ENCODE measurements around the gene UBALD1. TPM values are rescaled to one million over a fixed set of nuclear protein-coding genes. Genes with fewer than 3 reads are reported as not detected.

UBALD1 gene
- total RNA-seq, 1 donor from 2014 or later: 31.0 TPM

GRCh38 chr16:4617880-4618279, 3.2 kb upstream of the UBALD1 start:
- Mint-ChIP-seq H3K27ac (ENCODE audit: unreplicated experiment) (peak overlapping the region; percentile 99), H3K9me3 (ENCODE audit: unreplicated experiment) (no peaks in the 10 kb centered on the region), H3K27me3 (ENCODE audit: unreplicated experiment) (peaks cover 7% of the 10 kb centered on the region), H3K36me3 (ENCODE audit: low read depth, unreplicated experiment) (no peaks in the 10 kb centered on the region), H3K4me1 (ENCODE audit: unreplicated experiment) (peaks cover 9% of the 10 kb centered on the region), H3K4me3 (ENCODE audit: unreplicated experiment) (no peak overlapping the region)
- DNase-seq (ENCODE audit: low spot score): no peak
- no peak for TF ChIP-seq CTCF (IDR thresholded peaks at IDR 0.05; ENCODE audit: unreplicated experiment)

GRCh38 chr16:4616047-4616811, 1.5 kb upstream of the UBALD1 start:
- peak overlapping the region; percentile 99 for H3K27ac Mint-ChIP-seq (ENCODE audit: unreplicated experiment)
- peaks cover 9% of the 10 kb centered on the region for H3K4me1 Mint-ChIP-seq (ENCODE audit: unreplicated experiment)
- H3K4me3 Mint-ChIP-seq (ENCODE audit: unreplicated experiment): peak overlapping the region; percentile 93

GRCh38 chr16:4615384-4616046, 827 bp upstream of the UBALD1 start:
- Mint-ChIP-seq H3K4me1 (ENCODE audit: unreplicated experiment) (peaks cover 9% of the 10 kb centered on the region), H3K27me3 (ENCODE audit: unreplicated experiment) (peaks cover 7% of the 10 kb centered on the region), H3K9me3 (ENCODE audit: unreplicated experiment) (no peaks in the 10 kb centered on the region), H3K36me3 (ENCODE audit: low read depth, unreplicated experiment) (no peaks in the 10 kb centered on the region), H3K4me3 (ENCODE audit: unreplicated experiment) (peak overlapping the region; percentile 88), H3K27ac (ENCODE audit: unreplicated experiment) (peak overlapping the region; percentile 99)
- no peak for DNase-seq (ENCODE audit: low spot score)
- TF ChIP-seq CTCF (IDR thresholded peaks at IDR 0.05; ENCODE audit: unreplicated experiment): no peak

More at GRCh38 chr16:4616047-4616811, 1.5 kb upstream of the UBALD1 start:
- Mint-ChIP-seq H3K27me3 (ENCODE audit: unreplicated experiment) (peaks cover 7% of the 10 kb centered on the region), H3K9me3 (ENCODE audit: unreplicated experiment) (no peaks in the 10 kb centered on the region), H3K36me3 (ENCODE audit: low read depth, unreplicated experiment) (no peaks in the 10 kb centered on the region)
- peak; percentile 18 for TF ChIP-seq CTCF (IDR thresholded peaks at IDR 0.05; ENCODE audit: unreplicated experiment)
- DNase-seq (ENCODE audit: low spot score): peak; percentile 98

GRCh38 chr16:4613636-4614570, 785 bp downstream of the UBALD1 start:
- Mint-ChIP-seq H3K27me3 (ENCODE audit: unreplicated experiment) (peaks cover 7% of the 10 kb centered on the region), H3K36me3 (ENCODE audit: low read depth, unreplicated experiment) (no peaks in the 10 kb centered on the region), H3K27ac (ENCODE audit: unreplicated experiment) (no peak overlapping the region), H3K4me3 (ENCODE audit: unreplicated experiment) (peak overlapping the region; percentile 85), H3K9me3 (ENCODE audit: unreplicated experiment) (no peaks in the 10 kb centered on the region), H3K4me1 (ENCODE audit: unreplicated experiment) (peaks cover 9% of the 10 kb centered on the region)
- DNase-seq (ENCODE audit: low spot score): peak; percentile 43
- TF ChIP-seq CTCF (IDR thresholded peaks at IDR 0.05; ENCODE audit: unreplicated experiment): no peak
